Germinal center (tissue), 1 donor: ENCODE measurements around the gene FNIP2.
"Not testable (repeated sequence)": the region's sequence is repeated elsewhere in the genome, so short reads cannot be mapped to it uniquely, and the experiment has no call there.

Experiments used
- DNase-seq: peaks from one replicate; pipeline ENCODE4 v3.0.0; 2012; ENCODE audit warnings: mixed read lengths, low spot score

FNIP2 gene

DNA sequence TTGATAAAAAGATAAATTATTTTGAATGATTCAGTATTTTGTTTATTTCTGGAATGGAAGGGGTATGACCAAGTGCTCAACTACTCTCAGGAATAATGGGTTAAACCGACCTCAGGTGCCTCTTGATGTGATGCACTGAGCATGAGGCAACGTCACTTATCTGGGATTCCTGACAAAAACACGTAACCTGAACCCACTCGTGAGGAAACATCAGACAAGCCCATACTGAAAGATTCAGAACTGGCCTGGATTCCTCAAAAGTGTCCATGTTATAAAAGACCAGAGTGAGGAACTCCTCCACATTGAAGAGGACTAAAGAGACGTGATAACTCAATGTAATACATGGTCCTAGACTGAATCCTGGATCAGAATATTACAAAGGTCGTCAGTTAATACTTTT is 144.0 kb downstream of the FNIP2 start:
- no peak for DNase-seq

DNA sequence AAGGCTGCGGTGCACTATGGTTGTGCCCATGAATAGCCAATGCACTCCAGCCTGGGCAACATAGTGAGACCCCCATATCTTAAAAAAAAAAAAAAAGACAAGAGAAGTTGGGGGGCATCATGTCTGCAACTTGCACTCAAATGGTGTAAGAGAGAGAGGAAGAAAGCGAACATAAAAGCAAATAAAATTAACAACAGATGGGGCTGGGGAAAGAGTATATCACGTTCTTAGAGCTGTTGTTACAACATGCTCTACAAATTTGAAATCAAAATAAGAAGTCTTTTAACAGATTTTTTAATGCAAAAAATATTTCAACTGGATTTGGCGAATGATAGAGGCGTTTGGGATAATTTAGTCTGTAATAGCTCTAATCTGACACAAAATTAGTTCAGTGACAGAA is 144.9 kb downstream of the FNIP2 start:
- DNase-seq, result no peak

DNA sequence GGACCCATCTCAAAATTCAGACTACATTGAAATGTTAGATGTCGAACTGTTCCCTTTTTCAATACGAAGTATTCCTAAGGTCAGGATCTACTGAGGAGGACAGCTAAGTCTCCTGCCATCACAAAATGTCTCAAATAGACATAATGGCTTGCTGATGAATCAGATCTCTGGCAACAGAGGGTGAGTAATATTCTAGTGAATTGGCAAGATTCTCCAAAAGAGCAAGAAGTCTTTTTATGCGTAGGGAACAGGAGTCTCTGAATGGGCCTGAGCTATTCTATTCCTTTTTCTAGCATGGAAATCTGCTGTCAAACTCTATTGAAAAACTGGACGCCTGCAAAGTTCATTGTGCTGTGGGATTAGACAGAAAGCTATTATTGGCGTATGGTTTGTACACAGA is 145.4 kb downstream of the FNIP2 start:
- no peak for DNase-seq

DNA sequence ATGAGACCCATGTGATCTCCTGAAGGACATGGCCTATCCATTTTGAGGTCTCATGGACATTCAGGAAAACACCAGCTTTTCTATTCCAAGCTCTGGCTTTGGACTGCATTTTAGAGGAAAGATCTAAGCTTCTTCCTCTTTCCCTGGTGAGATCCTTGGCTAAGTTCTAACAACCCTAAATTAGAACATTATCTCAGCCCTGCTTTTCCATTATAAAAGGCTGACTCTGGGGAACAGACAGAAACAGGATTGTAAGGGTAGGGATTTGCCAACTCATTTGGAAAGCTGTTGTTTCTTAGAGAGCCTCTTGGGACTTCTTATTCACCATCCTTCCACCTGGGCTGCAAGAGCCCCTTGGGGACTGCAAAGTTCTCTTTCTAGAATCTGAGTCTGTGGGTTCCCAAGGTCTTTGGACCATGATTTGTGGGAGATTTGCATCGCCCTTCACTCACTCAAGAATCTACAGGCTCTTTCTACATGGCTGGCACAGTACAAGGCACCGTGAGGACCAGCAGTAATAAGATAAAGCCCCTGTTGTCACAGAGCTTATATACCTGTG is 146.9 kb downstream of the FNIP2 start:
- no peak for DNase-seq

DNA sequence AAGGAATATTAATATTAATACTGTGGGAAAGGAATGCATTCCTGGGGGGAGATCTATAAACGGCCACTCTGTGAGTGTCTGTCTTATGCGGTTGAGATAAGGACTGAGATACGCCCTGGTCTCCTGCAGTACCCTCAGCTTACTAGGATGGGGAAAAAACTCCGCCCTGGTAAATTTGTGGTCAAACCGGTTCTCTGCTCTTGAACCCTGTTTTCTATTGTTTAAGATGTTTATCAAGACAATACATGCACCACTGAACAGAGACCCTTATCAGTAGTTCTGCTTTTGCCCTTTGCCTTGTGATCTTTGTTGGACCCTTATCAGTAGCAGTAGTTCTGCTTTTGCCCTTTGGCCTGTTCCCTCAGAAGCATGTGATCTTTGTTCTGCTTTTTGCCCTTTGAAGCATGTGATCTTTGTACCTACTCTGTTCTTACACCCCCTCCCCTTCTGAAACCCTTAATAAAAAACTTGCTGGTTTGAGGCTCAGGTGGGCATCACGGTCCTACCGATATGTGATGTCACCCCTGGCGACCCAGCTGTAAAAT is 151.7 kb downstream of the FNIP2 start:
- not testable (repeated sequence) for DNase-seq

DNA sequence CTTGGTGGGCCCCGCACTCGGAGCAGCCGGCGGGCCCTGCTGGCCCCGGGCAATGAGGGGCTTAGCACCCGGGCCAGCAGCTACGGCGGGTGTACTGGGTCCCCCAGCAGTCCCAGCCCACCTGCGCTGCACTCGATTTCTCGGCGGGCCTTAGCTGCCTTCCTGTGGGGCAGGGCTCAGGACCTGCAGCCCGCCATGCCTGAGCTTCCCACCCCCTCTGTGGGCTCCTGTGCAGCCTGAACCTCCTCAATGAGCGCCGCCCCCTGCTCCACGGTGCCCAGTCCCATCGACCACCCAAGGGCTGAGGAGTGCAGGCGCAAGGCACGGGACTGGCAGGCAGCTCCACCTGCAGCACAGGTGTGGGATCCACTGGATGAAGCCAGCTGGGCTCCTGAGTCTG is 158.9 kb downstream of the FNIP2 start:
- not testable (repeated sequence) for DNase-seq

DNA sequence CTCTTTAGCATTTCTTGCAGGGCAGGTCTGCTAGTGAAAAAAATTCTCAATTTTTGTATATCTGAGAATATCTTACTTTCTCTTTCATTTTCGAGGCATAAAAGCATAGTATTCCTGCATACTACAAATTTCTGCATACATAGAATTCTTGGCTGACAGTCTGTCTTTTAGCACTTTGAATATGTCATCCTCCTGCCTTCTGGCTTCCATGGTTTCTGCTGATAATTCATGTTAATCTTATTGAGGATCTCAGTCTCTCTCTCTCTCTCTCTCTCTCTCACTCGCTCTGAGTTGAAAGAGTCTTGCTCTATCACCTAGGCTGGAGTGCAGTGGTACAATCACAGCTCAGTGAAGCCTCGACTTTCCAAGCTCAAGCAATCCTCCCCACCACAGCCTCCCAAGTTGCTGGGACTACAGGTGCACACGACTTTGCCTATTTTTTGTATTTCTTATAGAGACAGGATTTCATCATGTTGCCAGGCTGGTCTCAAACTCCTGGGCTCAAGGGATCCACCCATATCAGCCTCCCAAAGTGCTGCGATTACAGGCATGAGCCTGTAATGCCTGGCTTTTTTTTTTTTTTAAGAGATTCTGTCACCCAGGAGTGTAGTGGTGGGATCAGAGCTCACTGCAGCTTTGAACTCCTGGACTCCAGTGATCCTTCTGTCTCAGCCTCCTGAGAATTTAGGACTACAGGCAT is 161.3 kb downstream of the FNIP2 start:
- DNase-seq, result no peak

DNA sequence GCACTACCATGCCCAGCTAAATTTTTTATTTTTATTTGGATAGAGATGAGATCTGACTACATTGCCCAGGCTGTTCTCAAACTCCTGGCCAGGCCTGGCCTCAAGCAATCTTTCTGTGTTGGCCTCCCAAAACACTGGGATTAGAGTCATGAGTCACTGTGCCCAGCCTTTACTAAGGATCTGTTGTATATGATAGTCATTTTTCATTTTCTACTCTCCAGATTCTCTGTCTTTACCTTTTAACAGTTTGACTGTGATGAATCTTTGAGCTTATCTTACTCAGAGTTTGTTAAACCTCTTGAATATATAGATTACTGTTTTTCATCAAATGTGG is 161.8 kb downstream of the FNIP2 start:
- no peak for DNase-seq

DNA sequence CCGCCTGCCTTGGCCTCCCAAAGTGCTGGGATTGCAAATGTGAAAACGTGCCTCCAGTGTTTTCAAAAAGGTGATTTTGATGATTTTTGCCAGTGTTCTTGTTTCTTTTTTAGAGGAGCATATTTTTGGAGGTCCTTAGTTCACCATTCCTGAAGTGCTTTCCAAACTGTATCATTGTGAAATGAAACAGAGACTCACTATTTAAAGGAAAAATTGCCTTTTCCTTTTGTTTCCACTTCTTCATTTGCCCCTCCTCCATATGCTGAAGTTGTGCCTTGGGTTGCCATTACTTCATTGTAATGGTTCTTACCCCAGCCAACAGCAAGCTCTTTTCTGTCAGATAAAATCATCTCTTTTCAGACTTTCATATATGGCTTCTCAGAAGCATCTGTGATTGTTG is 164.4 kb downstream of the FNIP2 start:
- DNase-seq, result no peak

DNA sequence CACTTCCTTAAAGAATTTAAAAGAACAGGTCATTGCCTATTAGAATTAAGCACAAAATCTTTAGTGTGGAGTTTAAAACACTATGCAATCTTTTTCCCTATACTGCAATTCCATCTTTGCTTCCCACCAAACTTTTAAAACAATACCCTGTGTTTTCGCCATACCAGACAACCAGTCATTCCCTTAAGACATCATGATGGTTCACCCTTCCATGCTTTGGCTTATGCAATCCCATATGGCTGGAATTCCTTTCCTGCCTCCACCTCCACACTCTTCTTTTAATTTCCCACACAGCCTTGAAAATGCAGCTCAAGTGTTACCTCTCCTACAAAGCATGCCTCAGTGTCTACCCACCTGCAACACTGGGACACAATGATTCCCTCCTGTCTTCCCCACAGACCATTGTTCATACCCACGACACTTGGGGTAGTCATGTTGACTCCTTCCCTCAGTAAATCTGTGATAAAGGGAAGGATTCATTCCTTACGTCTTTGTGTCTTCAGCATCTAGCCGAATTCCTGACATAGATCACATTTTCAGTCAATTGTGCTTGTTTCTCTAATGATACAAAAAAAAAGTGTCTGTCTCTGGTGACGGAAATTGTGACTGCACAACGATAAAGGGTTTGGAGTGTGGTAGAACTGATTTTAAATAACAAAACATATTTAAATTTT is 166.3 kb downstream of the FNIP2 start:
- no peak for DNase-seq

DNA sequence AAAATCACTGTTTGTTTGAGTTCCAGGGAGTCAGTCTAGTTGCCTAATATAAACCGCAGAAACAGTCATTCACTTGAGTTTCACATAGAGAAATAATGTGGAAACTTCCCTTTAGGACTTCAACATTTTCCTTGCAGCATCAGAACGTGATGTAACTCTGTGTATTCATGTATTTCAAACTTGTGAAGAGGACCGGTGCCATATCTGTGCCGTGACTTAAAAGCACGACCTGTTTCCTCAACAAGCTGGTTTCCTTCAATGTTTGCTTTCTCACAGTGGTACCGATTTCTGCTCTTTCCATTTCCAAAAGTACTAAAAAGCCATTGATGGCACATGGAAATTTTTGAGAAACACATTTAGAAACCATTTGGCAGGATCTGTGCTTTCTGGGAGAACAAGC is 167.4 kb downstream of the FNIP2 start:
- DNase-seq, result no peak

DNA sequence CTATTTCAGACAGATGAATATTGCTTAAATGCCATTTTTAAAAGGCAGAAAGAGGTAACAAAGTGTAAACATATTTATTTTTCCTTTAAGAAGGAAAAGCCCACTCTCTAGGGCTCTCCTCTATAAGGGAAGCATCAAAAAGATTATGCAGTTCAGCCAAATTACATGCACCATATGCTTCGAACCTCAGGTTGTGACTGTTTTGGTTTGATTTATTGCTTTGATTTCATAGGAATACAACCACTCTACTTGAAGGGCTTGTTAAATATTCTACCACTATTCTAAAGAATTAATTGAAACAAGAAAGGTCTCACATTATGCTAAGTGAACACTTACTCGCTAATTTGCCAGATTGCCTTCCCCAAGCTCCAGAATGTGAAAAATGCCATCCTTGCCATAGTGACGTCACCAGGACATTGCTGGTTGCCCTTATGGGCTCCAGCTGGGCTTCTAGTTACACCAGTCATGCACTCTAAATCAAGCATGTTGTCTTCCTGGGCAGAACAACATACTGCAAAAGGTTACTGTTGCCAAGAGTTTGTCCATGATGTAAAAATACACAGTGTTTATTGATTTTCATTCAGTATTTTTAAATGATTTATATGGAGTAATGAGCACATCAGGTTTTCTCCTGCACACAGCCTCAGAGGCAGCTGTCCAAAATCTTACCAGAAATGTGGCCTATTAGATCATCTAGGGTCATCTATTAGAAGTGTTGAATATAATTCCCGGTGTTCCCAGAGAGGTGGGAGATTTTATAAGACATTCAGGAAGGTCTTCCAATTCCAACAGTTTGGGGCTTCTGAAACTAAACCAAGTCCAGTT is 169.6 kb downstream of the FNIP2 start:
- DNase-seq, result no peak

DNA sequence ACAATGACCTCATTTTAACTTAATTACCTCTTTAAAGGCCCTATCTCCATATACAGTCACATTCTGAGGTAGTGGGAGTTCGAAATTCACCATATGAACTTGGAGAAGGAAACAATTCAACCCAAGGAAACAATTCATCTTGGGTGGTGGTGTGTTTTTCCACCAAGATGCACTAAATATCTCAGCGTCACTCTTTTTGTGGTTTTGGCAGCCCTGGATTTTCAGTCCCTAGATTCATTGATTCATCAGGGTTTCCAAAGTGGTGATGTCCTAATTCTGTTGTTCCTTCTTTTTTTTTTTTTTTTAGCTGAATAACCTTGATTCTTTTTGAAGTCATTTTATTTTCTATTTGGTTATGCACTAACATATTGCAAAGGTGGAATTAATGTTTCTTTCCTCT is 171.4 kb downstream of the FNIP2 start:
- no peak for DNase-seq

DNA sequence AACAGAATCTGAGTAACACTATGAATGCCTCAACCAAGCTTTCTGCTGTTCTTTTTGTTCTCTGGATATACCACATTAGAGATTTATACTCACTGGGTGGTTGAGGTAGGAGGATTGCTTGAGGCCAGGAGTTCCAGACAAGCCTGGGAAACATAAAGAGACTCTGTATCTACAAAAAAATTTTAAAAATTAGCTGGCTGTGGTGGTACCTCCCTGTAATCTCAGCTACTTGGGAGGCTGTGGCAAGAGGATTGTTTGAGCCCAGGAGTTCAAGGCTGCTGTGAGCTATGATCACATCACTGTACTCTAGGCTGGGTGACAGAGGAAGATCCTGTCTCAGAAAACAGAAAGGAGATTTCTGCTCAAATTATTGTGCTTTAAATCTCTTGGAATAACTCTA is 172.5 kb downstream of the FNIP2 start:
- no peak for DNase-seq

DNA sequence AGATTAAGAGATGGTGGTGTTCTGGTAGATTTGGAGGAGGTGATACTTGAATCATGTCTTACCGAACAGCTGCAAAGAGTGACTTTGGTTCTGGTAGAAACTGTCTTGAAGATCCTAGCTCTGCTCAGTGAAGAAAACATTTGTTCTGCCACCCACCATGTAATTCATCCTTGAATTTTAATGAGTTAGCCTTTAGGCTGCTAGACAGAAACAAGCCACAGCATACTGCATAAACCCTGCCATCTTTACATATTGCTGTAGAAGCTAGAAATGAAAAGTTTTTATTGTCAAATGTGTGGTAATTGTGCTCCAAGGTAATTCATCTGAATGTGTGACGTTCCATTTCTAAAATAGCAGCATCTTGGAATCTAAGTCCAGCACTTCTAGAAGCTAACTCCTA is 173.1 kb downstream of the FNIP2 start:
- no peak for DNase-seq

DNA sequence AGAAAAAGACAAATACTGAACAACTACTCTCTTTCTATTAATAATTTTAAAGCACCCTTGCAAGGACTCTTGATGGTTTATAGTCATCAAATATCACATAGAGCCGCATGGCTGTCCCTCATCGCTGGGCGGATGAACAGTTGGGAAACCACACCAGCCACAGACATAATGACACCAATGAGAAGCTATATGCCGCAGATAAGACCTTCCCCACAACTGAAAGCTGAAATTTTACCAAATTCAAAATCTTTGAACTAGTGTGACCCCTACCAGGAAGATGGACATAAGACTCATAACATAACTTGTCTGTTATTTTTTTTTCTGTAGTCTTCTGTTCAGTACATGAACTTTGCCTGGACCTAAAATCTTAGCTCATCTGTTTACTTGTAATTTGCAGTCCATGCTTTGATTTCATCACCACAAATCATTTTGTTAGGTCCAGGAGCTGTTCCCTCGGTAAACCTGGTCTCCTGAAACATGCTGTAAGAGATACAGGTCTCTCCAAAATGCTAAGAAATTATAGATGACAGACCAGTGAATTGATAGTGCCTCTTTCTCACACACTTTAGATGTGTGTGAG is 176.8 kb downstream of the FNIP2 start:
- DNase-seq, result no peak

DNA sequence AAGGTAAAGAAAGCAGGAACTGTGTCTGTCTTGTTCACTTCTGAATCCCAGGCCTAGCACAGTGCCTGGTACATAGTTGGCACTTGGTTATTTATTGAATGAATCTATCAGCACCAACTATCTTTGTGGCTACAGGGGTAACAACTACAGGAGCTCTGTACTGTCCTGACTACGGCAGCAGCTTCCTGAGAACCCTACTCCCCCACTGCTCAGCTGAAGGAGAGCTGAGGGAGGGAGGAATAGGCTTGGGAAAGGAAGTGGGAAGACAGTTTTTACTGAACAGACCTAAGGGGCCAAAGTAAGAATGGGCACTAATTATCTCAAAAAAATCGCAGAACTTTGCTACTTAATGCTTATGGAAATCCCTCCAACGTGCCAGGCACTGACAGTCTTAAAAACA is 178.0 kb downstream of the FNIP2 start:
- no peak for DNase-seq

DNA sequence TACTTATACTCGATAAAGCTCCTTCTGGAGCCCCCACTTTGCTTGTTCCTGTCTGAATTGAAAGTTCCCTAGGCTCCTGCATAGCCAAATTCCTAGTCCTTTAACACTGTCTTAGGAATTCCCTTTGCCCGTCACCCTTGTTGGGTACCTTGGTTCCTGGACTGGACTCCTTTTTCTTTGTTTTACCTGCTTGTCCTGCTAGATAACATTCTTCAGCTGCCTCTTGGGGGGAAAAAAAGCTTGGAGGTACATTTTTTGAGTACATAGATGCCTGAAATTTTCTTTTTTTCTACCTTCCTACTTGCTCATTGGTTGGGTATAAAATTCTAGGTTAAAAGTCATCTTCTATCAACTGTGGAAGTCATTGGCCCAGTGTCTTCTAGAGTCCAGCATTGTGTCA is 179.2 kb downstream of the FNIP2 start:
- no peak for DNase-seq

DNA sequence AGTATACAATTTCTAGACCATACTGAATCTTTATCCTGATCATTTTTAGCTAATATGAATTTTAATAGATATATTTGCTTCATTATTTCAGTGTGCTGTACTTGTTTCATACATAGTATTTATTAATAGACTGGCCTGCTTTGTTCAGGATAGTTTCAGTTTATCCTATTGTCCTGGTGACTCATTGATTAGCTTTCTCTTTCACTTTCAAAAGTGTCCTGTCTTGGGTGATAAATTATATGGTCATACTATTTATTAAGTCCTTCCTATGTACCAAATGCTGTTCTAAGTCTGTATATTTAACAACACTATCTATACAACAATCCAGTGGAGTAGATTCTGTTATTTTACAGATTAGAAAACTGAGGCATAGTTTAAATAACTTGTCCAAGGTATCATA is 180.3 kb downstream of the FNIP2 start:
- DNase-seq, result no peak

DNA sequence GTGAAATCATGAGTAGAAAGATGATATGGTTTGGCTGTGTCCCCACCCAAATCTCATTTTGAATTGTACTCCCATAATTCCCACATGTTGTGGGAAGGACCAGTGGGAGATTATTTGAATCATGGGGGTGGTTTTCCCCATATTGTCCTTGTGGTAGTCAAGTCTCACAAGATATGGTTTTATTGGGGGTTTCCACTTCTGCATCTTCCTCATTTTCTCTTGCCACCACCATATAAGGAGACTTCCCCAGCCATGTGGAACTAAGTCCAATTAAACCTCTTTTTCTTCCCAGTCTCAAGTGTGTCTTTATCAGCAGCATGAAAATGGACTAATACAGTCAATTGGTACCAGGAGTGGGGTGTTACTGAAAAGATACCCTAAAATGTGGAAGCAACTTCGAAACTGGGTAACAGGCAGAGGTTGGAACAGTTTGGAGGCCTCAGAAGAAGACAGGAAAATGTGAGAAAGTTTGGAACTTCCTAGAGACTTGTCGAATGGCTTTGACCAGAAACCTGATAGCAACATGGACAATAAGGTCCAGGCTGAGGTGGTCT is 183.5 kb downstream of the FNIP2 start:
- DNase-seq, result not testable (repeated sequence)

DNA sequence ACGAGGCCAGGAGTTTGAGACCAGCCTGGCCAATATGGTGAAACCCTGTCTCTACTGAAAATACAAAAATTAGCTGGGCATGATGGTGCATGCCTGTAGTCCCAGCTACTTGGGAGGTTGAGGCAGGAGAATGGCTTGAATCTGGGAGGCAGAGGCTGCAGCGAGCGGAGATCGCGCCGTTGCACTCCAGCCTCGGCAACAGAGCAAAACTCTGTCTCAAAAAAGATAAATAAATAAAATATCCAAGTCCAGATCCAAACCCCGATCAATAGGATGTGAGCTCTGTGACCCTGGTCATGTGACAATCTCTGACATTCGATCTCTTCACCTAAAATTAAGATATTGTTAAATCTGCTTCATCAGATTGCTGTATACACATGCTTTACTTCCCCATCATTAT is 187.5 kb downstream of the FNIP2 start:
- not testable (repeated sequence) for DNase-seq

DNA sequence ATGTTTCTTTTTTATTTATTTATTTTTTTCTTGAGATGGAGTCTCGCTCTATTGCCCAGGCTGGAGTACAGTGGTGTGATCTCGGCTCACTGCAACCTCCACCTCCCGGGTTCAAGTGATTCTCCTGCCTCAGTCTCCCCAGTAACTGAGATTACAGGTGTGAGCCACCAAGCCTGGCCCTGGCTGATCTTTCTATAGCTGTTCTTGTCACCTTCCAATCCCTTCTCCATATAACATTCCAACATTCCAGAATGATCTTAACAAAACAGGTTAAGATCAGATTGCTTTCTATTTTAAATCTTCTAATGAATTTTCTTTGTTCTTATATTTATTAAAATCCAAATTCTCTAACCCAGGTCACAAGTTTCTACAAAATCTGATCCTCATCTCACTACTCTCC is 188.1 kb downstream of the FNIP2 start:
- DNase-seq, result not testable (repeated sequence)
